Stimulated activated CD4-positive, alpha-beta T cell treated with anti-CD3 and anti-CD28 coated beads, Interleukin-1b, Interleukin-23, amount 100 ng/mL, for 1 hour (primary cell): ENCODE measurements around the gene PRODH2.
"Not testable (repeated sequence)": the region's sequence is repeated elsewhere in the genome, so short reads cannot be mapped to it uniquely, and the experiment has no call there.

Source experiments
- DNase-seq, 2 donors: peaks; one replicate each; pipeline ENCODE4 v3.0.0-alpha.2; 2020; ENCODE audit warnings: low read depth in 2 of 2

PRODH2 gene

GRCh38 chr19:35781650-35782049 is 31.0 kb downstream of the PRODH2 start:
- no peak for DNase-seq

- DNase-seq, result no peak
Observed at GRCh38 chr19:35780717-35781116, 31.9 kb downstream of the PRODH2 start.

GRCh38 chr19:35780058-35780457 is 32.6 kb downstream of the PRODH2 start:
- DNase-seq, result no peak

DNA sequence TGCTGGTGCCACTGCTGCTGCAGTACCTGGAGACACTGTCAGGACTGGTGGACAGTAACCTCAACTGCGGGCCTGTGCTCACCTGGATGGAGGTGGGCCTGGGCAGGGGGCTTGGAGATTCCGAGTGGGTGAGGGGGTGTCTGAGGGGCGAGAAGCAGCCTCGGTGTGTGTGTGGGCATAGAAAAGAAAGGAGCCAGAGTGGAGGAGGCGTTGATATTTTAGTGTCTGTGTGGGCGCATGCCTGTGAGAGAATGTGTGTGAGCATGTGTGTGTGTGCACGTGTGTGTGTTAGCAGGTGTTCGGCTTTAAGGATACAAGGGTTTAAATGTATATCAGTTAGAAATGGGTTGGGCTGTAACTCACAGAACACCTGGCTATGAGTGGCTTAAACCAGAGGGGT is 33.6 kb downstream of the PRODH2 start:
- no peak for DNase-seq

DNA sequence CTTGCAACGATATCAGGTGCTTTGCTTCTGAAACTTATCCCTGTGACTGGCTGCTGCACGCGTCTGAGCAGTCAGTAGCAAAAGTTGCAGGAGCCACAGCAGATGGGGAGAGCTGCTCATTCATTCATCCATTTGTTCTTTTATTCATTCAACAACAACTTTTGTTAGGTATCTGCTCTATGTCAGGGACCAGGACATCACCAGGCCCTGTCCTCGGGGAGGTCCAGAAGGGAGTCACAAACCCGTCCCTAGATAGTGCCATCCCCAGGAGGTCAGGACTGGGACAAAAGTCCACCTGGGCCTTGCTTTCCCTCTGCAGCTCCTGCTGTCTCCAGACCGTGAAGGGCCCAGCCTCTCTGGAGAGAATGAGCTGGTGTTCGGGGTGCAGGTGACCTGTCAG is 34.7 kb downstream of the PRODH2 start:
- no peak for DNase-seq

- no peak for DNase-seq
Observed at GRCh38 chr19:35777086-35777841, 35.4 kb downstream of the PRODH2 start.

GRCh38 chr19:35776102-35776788 is 36.4 kb downstream of the PRODH2 start:
- DNase-seq, result no peak

GRCh38 chr19:35775298-35776101 is 37.1 kb downstream of the PRODH2 start, which contains the start of gene ARHGAP33:
ARHGAP33 (plus strand) TSS chr19:35775564; CDS start chr19:35775659, 95 bp downstream.
- peak; percentile 96 to 97 for DNase-seq

DNA sequence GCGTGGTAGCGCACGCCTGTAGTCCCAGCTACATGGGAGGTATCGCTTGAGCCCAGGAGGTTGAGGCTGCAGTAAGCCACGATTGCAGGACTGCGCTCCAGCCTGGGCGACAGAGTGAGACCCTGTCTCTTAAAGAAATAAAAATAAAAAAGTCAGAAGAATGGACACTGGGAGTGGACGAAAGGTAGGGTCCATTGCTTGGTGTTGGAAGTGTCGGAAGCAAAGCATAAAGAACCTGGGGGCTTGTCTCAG is 37.7 kb downstream of the PRODH2 start:
- DNase-seq, result no peak

DNA sequence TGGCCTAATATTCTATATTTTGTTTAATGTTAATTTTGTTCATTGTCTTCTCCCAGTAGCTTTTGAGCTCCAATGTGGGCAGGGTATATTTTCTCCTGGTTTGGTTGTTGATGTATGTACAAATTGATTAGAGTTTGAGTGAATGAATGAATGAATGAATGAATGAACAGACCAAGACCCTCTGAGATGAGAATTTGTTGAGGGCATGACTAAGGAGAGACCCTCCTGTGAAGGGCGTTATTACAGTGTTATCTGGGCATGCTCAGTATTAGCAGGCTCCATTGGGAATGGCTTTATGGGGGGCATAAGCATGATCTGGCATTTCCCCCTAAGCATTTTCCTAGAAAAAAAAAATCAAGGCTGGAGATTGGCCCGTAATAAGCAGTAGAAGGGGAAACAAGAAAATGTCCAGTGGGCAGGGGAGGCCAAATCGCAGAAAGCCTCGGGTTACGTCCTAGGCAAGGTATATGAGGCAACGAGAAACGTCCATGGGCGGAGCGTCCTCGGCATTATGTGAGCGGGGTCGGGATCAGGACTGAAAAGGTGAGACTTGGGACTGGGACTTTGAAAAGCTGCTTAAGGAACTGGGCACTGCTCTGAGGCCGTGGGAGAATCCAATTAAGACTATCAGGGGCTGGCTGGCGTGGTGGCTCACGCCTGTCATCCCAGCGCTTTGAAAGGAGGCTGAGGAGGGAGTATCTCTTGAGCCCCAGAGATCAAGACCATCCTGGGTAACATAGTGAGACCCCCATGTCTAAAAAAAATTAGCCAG is 38.2 kb downstream of the PRODH2 start:
- DNase-seq, result no peak

DNA sequence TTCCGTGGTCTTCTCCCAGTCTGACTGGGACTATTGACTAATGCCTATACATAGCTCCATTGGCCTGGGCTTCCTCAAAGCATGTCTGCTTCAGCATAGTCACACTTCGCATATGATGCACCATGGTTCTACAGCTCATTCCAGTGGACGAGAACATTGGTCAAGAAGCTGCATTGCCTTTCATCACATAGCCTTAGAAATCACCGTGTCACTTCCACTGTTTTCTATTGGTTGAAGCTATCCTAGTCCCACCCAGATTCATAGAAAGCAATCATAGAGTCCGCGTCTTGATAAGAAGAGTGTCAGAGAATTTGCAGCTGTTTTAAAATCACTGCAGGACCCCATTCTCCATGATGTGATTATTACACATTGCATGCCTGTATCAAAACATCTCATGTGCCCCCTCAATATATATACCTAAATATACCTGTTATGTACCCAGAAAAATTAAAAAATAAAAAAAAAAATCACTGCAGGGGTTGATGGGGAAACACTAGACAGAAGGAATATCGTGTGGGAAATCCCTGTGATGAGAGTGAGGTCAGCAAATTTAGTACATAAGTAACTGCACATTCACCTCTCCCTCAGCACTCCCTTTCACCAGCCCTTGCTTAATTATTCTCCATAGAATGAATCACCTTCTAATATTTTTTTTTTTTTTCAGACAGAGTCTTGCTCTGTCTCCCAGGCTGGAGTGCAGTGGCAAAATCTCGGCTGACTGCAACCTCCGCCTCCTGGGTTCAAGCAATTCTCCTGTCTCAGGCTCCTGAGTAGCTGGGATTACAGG is 39.4 kb downstream of the PRODH2 start:
- no peak for DNase-seq

GRCh38 chr19:35772362-35772761 is 40.3 kb downstream of the PRODH2 start:
- DNase-seq, result not testable (repeated sequence)

GRCh38 chr19:35768082-35768421 is 44.6 kb downstream of the PRODH2 start:
- DNase-seq, result no peak

DNA sequence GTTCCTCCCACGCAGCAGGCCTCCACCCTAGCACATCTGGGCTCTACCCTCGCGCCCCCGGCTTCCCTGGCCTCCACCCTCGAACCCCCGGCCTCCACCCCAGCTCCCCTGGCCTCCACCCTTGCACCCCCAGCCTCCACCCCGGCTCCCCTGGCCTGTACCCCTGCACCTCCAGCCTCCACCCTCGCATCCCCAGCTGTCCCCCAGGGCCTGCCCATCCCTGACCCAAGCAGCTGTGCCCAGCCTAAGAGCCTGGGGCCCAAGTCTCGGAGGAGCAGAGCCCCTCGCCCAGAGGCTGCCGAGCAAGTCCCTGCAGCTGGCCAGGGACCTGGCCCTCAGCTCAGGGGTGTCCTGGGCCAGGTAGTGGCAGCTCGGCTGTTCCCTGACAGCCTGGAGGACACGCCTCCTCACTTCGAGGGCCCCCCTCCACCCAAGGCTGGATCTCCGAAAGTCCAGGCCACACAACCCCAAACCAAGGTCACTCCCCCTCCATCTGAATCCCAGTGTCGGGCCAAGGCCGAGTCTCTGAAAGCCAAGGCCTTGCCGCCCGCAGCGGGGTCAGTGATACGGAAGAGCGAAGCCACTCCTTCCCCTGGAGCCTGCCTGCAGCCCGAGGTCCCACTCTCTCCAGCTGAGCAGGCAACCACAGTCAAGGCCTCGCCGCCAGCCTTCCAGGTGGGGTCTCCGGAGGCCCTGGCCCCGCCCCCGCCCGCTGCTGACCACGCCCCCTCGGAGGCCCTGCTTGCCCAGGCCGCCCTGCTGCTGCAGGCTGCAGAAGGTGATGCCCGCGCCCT is 45.2 kb downstream of the PRODH2 start:
- DNase-seq, result no peak

- no peak for DNase-seq
Observed at GRCh38 chr19:35766571-35767104, 46.0 kb downstream of the PRODH2 start.

DNA sequence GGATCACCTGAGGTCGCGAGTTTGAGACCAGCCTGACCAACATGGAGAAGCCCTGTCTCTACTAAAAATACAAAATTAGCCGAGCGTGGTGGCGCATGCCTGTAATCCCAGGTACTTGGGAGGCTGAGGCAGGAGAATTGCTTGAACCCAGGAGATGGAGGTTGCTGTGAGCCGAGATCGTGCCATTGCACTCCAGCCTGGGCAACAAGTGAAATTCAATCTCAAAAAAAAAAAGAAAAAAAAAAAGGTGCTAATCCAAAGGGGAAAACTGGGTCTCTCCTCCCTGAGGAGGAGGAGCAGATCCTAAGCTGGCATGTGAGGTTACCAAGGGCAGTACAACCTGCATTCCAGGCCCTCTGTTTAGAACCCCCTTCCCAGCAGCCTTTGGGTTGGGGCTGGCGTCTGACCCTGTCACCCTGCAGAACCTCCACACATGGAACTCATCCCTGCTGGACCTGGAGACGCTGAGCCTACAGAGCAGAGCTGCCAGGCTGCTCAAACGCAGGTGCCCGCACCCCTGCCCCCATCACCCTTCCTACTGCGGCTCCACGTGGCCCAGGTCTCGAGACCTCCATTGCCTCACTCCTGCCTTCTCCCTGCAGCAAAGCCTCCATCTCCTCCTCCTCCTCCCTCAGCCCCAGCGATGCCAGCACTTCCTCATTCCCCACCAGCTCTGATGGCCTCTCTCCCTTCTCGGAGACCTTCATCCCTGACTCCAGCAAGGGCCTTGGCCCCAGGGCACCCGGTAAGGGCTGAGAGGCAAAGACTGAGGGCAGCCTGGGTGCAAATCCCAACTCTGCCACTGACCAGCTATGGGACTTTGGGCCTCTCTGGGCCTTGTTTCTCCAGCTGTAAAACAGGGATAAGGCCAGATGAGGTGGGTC is 48.0 kb downstream of the PRODH2 start:
- DNase-seq, result no peak

DNA sequence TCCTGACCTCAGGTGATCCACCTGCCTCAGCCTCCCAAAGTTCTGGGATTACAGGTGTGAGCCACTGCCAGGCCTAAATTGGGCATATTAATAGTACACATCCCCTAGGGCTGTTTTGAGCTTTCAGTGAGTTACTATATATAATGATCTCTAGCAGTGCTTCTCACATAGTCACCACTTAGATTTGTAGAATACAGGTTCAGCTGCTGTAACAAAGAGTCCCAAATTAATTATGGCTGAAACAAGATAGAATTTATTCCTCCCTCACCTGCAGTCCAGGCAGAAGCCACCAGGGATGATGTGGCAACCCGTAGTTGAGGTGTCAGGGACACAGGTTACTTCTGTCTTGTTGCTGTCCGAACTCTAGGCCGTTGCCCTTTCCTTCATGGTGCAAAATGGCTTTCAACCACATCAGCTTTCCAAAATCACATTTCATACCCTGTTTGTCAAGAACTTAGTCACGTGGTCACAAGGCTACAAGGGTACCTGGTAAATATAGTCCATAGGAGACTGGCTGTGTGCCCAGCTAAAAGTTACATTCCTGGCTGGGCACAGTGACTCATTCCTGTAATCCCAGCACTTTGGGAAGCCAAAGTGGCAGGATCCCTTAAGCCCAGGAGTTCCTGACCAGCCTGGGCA is 51.8 kb downstream of the PRODH2 start:
- no peak for DNase-seq

DNA sequence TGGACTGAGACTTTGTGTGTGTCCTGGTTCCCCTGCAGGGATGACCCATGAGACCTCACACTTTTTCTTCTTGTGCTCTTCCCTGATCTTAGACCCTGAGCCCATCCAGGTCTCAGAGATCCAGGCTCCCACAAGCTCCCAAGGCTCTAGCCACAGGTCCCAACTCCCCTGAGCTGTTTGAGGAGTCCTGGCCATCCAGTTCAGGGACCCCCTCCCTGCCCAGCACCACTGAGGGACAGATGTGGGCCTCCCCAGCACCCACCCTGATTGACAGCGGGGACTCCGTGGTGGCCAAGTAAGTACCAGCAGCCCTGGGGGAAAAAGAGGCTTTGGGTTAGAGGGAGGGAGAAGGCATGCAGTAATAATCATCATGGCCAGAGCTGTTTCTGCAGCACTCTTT is 52.9 kb downstream of the PRODH2 start:
- no peak for DNase-seq
